ENCODE data around the gene TMEM214. TPM values are rescaled to one million over a fixed set of nuclear protein-coding genes. Genes with fewer than 3 reads are reported as not detected.

TMEM214 gene
- total RNA-seq (ENCODE audit: low replicate concordance), result 25.3 and 33.9 TPM in 2 replicates

GRCh38 chr2:27032495-27033252 is at the start of gene TMEM214:
Gene TMEM214 (plus strand): TSS chr2:27032965. CDS start chr2:27033016, 51 bp downstream.

GRCh38 chr2:27050996-27051901 is 18.5 kb downstream of the TMEM214 start, which contains the start of gene AGBL5:
Gene AGBL5 (plus strand): TSS chr2:27051668. CDS start chr2:27052959, 1,291 bp downstream.

DNA sequence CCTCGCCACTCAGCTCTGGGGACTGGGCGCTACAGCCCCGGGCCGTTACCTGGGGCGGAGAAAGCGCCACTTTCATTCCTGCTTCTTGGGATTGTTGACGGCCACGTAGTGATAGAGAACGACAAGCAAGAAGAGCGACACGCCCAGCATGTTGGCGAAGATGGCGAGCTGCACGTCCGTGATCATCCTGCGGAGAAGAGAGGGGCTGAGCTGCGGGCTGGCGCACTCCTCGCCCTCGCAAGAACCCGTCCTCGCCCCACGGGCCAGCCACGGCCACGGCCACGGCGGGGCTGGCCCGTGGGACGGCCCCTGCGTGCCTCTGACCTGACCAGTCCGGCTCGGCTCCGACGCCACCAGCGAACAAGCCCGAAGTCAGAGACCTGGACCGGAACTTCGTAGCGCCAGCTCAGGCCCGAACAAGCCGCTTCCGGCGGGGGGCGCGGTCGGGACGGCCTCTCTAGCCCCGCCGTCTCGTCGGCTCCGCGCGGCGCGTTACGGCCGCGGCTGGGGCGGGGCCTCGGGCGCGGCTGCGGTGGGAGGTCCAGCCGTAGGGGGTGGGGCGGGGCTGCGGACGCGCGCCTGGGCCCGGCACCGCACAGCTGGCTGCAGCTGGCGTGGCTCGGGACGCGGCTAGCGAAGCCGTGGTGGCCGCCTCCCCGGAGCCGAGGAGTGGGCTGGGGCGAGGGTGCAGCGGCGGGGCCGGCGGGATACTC is 38.7 kb downstream of the TMEM214 start, which contains the start of gene OST4:
OST4 (minus strand) TSS at position 378 of the 713 bp plus-strand sequence.

GRCh38 chr2:27078267-27079194 is 45.8 kb downstream of the TMEM214 start, which contains the start of gene EMILIN1:
Gene EMILIN1 (plus strand): TSS chr2:27078615. CDS start chr2:27079066, 451 bp downstream.

GRCh38 chr2:27086724-27087593 is 54.2 kb downstream of the TMEM214 start, which contains the start of gene KHK:
Gene KHK (plus strand): TSS chr2:27086772. CDS start chr2:27087260, 488 bp downstream.

Other genes starting within 250 kb of the TMEM214 start
- gene CENPA, start 246.9 kb upstream of the TMEM214 start, total RNA-seq (ENCODE audit: low replicate concordance), result 0.47 and 2.9 TPM in 2 replicates
- gene DPYSL5, start 184.8 kb upstream of the TMEM214 start, total RNA-seq (ENCODE audit: low replicate concordance), result not detected in 2 replicates
- gene MAPRE3, start 62.3 kb upstream of the TMEM214 start, total RNA-seq (ENCODE audit: low replicate concordance), result 3.2 and 7.8 TPM in 2 replicates
- gene AGBL5, start 18.7 kb downstream of the TMEM214 start, total RNA-seq (ENCODE audit: low replicate concordance), result 14.3 and 25.0 TPM in 2 replicates
- 710 and 956 TPM in 2 replicates for gene OST4, start 38.7 kb downstream of the TMEM214 start, total RNA-seq (ENCODE audit: low replicate concordance)
- gene EMILIN1, start 45.6 kb downstream of the TMEM214 start, total RNA-seq (ENCODE audit: low replicate concordance), result 213 and 319 TPM in 2 replicates
- gene KHK, start 53.8 kb downstream of the TMEM214 start, total RNA-seq (ENCODE audit: low replicate concordance), result 0.53 and 1.9 TPM in 2 replicates
- 4.9 and 15.8 TPM in 2 replicates for gene CGREF1, start 86.2 kb downstream of the TMEM214 start, total RNA-seq (ENCODE audit: low replicate concordance)
- gene ABHD1, start 90.8 kb downstream of the TMEM214 start, total RNA-seq (ENCODE audit: low replicate concordance), result 0.08 TPM in 1 of 2 replicates, not detected in the other
- 55.5 and 206 TPM in 2 replicates for gene PREB, start 101.7 kb downstream of the TMEM214 start, total RNA-seq (ENCODE audit: low replicate concordance)
- not detected in 2 replicates for gene PRR30, start 106.4 kb downstream of the TMEM214 start, total RNA-seq (ENCODE audit: low replicate concordance)
- 0.82 TPM in 1 of 2 replicates, not detected in the other for gene TCF23, start 116.0 kb downstream of the TMEM214 start, total RNA-seq (ENCODE audit: low replicate concordance)
- 183 and 253 TPM in 2 replicates for gene ATRAID, start 179.1 kb downstream of the TMEM214 start, total RNA-seq (ENCODE audit: low replicate concordance)
- 8.3 and 17.7 TPM in 2 replicates for gene SLC5A6, start 179.3 kb downstream of the TMEM214 start, total RNA-seq (ENCODE audit: low replicate concordance)
- gene CAD, start 184.4 kb downstream of the TMEM214 start, total RNA-seq (ENCODE audit: low replicate concordance), result 26.1 and 35.8 TPM in 2 replicates
- gene SLC30A3, start 230.1 kb downstream of the TMEM214 start, total RNA-seq (ENCODE audit: low replicate concordance), result 0.38 TPM in 1 of 2 replicates, not detected in the other
- not detected in 2 replicates for gene DNAJC5G, start 242.5 kb downstream of the TMEM214 start, total RNA-seq (ENCODE audit: low replicate concordance)
- gene TRIM54, start 249.5 kb downstream of the TMEM214 start, total RNA-seq (ENCODE audit: low replicate concordance), result not detected in 2 replicates

Measured in smooth muscle cell of the coronary artery (primary cell).